ENCODE data around the gene SLC38A3.

SLC38A3 gene

DNA sequence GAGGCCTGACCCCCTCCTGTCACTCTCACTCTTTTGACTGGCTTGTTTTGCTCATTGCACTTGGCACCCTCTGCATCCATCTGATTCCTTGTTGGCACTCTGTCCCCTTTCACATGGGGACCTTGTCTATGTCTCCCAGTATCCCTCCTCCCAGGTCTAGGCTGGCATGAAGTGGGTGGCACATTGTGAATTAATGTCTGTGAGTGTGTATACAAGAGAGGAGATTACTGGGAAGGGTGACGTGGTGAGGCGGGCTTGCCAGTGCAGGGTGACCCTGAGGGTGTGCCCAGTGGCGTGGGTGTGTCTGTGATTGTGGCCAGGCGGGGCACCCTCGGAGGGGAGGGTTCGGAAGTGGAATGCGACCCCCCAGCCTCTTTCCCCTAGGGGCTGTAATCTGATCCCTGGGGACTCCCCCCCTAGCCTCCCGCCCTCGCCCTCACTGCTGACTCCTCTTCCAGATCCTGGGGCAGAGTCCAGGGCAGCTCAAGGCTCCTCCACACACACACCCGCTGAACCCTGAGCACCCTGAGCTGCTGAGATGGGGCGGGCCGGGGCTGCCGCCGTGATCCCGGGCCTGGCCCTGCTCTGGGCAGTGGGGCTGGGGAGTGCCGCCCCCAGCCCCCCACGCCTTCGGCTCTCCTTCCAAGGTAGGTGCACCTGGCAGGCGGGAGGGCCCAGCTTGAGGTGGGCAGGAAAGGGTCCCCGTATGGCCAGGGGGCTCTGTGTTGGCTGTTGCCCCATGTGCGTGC is 63.8 kb downstream of the SLC38A3 start, which contains the start of gene SEMA3B:
Gene SEMA3B (plus strand): TSS at position 445 of the 749 bp plus-strand sequence. CDS start 94 bp downstream, at position 539.
- DNase-seq (ENCODE audit: low spot score): no peak

DNA sequence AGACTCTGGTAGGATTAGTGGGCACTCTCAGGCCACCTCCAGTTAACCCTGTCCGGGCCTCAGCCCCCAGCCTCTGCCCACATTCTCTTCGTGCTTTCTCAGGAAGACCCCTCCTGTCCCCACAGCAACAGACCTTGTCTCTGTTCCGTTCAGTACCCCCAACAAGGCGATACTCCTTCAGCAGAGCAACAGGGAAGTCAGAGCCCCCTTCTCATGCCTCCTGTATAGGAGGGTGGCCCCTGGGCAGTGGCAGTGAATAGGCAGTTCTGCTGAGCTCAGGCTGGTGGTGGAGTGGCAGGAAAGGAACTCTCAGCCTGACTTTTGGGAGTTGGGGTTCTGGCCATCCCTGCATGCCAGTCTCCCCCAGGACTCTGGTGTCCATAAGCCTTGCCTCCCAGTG is 64.4 kb downstream of the SLC38A3 start:
- no peak for DNase-seq (ENCODE audit: low spot score)

DNA sequence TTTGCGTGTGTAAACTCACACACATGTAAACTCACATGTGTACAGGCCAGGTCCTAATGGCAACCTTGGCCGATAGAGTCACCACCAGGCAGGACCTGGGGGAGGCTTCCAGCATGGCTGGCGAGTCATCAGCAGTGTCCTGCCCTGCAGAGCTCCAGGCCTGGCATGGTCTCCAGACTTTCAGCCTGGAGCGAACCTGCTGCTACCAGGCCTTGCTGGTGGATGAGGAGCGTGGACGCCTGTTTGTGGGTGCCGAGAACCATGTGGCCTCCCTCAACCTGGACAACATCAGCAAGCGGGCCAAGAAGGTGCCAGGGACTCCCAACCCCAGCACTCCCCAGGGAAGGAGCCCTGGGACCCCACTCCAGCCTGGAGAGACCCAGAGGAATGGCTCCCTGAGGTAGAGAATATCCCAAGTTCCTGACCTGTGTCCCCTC is 64.9 kb downstream of the SLC38A3 start:
- no peak for DNase-seq (ENCODE audit: low spot score)

DNA sequence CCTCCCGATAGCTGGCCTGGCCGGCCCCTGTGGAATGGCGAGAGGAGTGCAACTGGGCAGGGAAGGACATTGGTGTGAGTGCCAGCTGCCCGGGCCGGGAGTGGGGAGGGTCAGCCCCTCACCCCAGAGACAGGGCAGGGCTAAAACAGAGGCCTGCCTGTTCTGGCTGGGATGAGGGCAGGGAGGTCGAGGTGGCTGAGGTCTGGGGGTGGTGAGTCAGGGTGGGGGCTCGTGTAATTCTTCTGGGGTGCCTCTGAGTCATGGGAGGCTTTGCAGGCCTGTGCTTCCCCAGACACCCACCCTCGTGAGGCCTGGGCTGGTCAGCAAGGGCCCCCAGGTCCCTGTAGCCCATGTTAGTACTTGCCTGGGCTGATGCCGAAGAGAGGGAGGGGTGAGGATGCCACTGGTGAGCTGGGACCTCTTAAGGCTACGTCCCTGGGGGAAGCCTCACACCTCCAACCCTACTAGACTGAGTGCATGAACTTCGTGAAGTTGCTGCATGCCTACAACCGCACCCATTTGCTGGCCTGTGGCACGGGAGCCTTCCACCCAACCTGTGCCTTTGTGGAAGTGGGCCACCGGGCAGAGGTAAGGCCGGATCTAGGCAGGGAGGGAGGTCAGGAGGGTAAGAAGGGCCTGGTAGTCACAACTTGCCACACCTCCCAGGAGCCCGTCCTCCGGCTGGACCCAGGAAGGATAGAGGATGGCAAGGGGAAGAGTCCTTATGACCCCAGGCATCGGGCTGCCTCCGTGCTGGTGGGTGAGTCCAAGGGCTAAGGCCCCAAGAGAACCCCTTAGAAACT is 65.6 kb downstream of the SLC38A3 start:
- DNase-seq (ENCODE audit: low spot score): no peak

Measured in kidney capillary endothelial cell (primary cell).